Activated CD4-positive, alpha-beta T cell treated with anti-CD3 and anti-CD28 coated beads, Interleukin-2, amount 50 U/mL, for 1 hour (primary cell): ENCODE measurements around the gene RNU4-1.
"Not testable (repeated sequence)": the region's sequence is repeated elsewhere in the genome, so short reads cannot be mapped to it uniquely, and the experiment has no call there.

ENCODE experiments used
- DNase-seq: peaks from one replicate; pipeline ENCODE4 v3.0.0-alpha.2; 2020

The RNU4-1 gene

GRCh38 chr12:120292661-120293531, at the start of gene RNU4-1:
RNU4-1 (minus strand) TSS chr12:120293237.
- DNase-seq: peak; percentile 62

GRCh38 chr12:120342175-120343038, 49.4 kb upstream of the RNU4-1 start:
- no peak for DNase-seq

GRCh38 chr12:120339256-120339655, 46.2 kb upstream of the RNU4-1 start:
- no peak for DNase-seq

- no peak for DNase-seq
Observed at GRCh38 chr12:120337730-120338129, 44.7 kb upstream of the RNU4-1 start.

GRCh38 chr12:120336392-120336791, 43.4 kb upstream of the RNU4-1 start:
- DNase-seq: not testable (repeated sequence)

- DNase-seq: peak; percentile 8
Observed at GRCh38 chr12:120335447-120335846, 42.4 kb upstream of the RNU4-1 start.

- DNase-seq: no peak
Observed at GRCh38 chr12:120332523-120332922, 39.5 kb upstream of the RNU4-1 start.

- DNase-seq: no peak
Observed at GRCh38 chr12:120332041-120332440, 39.0 kb upstream of the RNU4-1 start.

- DNase-seq: no peak
Observed at GRCh38 chr12:120331390-120331789, 38.4 kb upstream of the RNU4-1 start.

- DNase-seq: no peak
Observed at GRCh38 chr12:120328228-120328627, 35.2 kb upstream of the RNU4-1 start.

GRCh38 chr12:120327593-120327992, 34.6 kb upstream of the RNU4-1 start, which contains the start of gene PLA2G1B:
PLA2G1B (minus strand) TSS chr12:120327779; CDS start chr12:120327753, 26 bp downstream.
- DNase-seq: no peak

- no peak for DNase-seq
Observed at GRCh38 chr12:120324841-120325417, 31.9 kb upstream of the RNU4-1 start.

GRCh38 chr12:120323772-120324171, 30.7 kb upstream of the RNU4-1 start:
- no peak for DNase-seq

- no peak for DNase-seq
Observed at GRCh38 chr12:120321382-120322202, 28.6 kb upstream of the RNU4-1 start.

- DNase-seq: peak; percentile 100
Observed at GRCh38 chr12:120317224-120318105, 24.4 kb upstream of the RNU4-1 start.

- DNase-seq: no peak
Observed at GRCh38 chr12:120316798-120317223, 23.8 kb upstream of the RNU4-1 start.

GRCh38 chr12:120314220-120314619, 21.2 kb upstream of the RNU4-1 start:
- no peak for DNase-seq

GRCh38 chr12:120301962-120302815, 9.2 kb upstream of the RNU4-1 start, which contains the start of gene SIRT4:
SIRT4 (plus strand) TSS chr12:120302321; CDS start chr12:120303562, 1,241 bp downstream.
- peak; percentile 90 for DNase-seq

GRCh38 chr12:120292411-120292660, 701 bp downstream of the RNU4-1 start:
- no peak for DNase-seq

GRCh38 chr12:120290609-120291305, 2.3 kb downstream of the RNU4-1 start:
- DNase-seq: peak; percentile 13
